ENCODE results near the gene EYA3.
A peak's percentile ranks its signal among the peaks of the same experiment; 100 is the strongest.
"Not testable (repeated sequence)": the region's sequence is repeated elsewhere in the genome, so short reads cannot be mapped to it uniquely, and the experiment has no call there.

EYA3 gene

GRCh38 chr1:28037206-28037605, 51.2 kb downstream of the EYA3 start:
- Histone ChIP-seq H3K4me3 (ENCODE audit: low read length) (no peak overlapping the region), H3K9me3 (replicated peaks; ENCODE audit: low read length) (no peaks in the 10 kb centered on the region), H3K36me3 (ENCODE audit: insufficient read depth, low read length) (peaks cover 16% of the 10 kb centered on the region), H3K4me2 (ENCODE audit: low read length) (no peak overlapping the region), H3K27me3 (ENCODE audit: control insufficient read depth, insufficient read depth, low read length) (no peaks in the 10 kb centered on the region), H3K4me1 (ENCODE audit: control insufficient read depth, insufficient read depth, low read length) (no peaks in the 10 kb centered on the region), H3K9ac (ENCODE audit: low read depth, low read length) (no peak overlapping the region)

GRCh38 chr1:28036431-28036830, 52.0 kb downstream of the EYA3 start:
- Histone ChIP-seq H3K4me3 (ENCODE audit: low read length) (no peak overlapping the region), H3K4me1 (ENCODE audit: control insufficient read depth, insufficient read depth, low read length) (peaks cover 1% of the 10 kb centered on the region), H3K27me3 (ENCODE audit: control insufficient read depth, insufficient read depth, low read length) (no peaks in the 10 kb centered on the region), H3K36me3 (ENCODE audit: insufficient read depth, low read length) (peaks cover 17% of the 10 kb centered on the region), H3K9ac (ENCODE audit: low read depth, low read length) (no peak overlapping the region), H3K9me3 (replicated peaks; ENCODE audit: low read length) (no peaks in the 10 kb centered on the region), H3K4me2 (ENCODE audit: low read length) (no peak overlapping the region)

- Histone ChIP-seq H3K9me3 (replicated peaks; ENCODE audit: low read length) (no peaks in the 10 kb centered on the region), H3K27me3 (ENCODE audit: control insufficient read depth, insufficient read depth, low read length) (no peaks in the 10 kb centered on the region), H3K4me1 (ENCODE audit: control insufficient read depth, insufficient read depth, low read length) (peaks cover 5% of the 10 kb centered on the region), H3K4me3 (ENCODE audit: low read length) (no peak overlapping the region), H3K36me3 (ENCODE audit: insufficient read depth, low read length) (peaks cover 20% of the 10 kb centered on the region), H3K9ac (ENCODE audit: low read depth, low read length) (no peak overlapping the region), H3K4me2 (ENCODE audit: low read length) (no peak overlapping the region)
These were observed 53.0 kb downstream of the EYA3 start for GRCh38 chr1:28035420-28035819.

GRCh38 chr1:28032281-28032680, 56.1 kb downstream of the EYA3 start:
- Histone ChIP-seq H3K9me3 (replicated peaks; ENCODE audit: low read length) (no peaks in the 10 kb centered on the region), H3K9ac (ENCODE audit: low read depth, low read length) (no peak overlapping the region), H3K27me3 (ENCODE audit: control insufficient read depth, insufficient read depth, low read length) (no peaks in the 10 kb centered on the region), H3K36me3 (ENCODE audit: insufficient read depth, low read length) (peaks cover 6% of the 10 kb centered on the region), H3K4me3 (ENCODE audit: low read length) (no peak overlapping the region), H3K4me2 (ENCODE audit: low read length) (no peak overlapping the region), H3K4me1 (ENCODE audit: control insufficient read depth, insufficient read depth, low read length) (peaks cover 20% of the 10 kb centered on the region)

GRCh38 chr1:28031173-28031572, 57.2 kb downstream of the EYA3 start:
- Histone ChIP-seq H3K4me3 (ENCODE audit: low read length) (no peak overlapping the region), H3K4me1 (ENCODE audit: control insufficient read depth, insufficient read depth, low read length) (peaks cover 20% of the 10 kb centered on the region), H3K4me2 (ENCODE audit: low read length) (no peak overlapping the region), H3K9ac (ENCODE audit: low read depth, low read length) (no peak overlapping the region), H3K27me3 (ENCODE audit: control insufficient read depth, insufficient read depth, low read length) (no peaks in the 10 kb centered on the region), H3K36me3 (ENCODE audit: insufficient read depth, low read length) (peaks cover 6% of the 10 kb centered on the region), H3K9me3 (replicated peaks; ENCODE audit: low read length) (no peaks in the 10 kb centered on the region)

- Histone ChIP-seq H3K4me1 (ENCODE audit: control insufficient read depth, insufficient read depth, low read length) (peaks cover 20% of the 10 kb centered on the region), H3K27me3 (ENCODE audit: control insufficient read depth, insufficient read depth, low read length) (no peaks in the 10 kb centered on the region), H3K4me2 (ENCODE audit: low read length) (peak overlapping the region; percentile 70), H3K36me3 (ENCODE audit: insufficient read depth, low read length) (peaks cover 8% of the 10 kb centered on the region), H3K4me3 (ENCODE audit: low read length) (no peak overlapping the region), H3K9ac (ENCODE audit: low read depth, low read length) (peak overlapping the region; percentile 48), H3K9me3 (replicated peaks; ENCODE audit: low read length) (no peaks in the 10 kb centered on the region)
These were observed 59.3 kb downstream of the EYA3 start for GRCh38 chr1:28028873-28029654.

GRCh38 chr1:28027660-28028059, 60.8 kb downstream of the EYA3 start:
- peaks cover 8% of the 10 kb centered on the region for H3K36me3 ChIP-seq (ENCODE audit: insufficient read depth, low read length)
- no peak overlapping the region for H3K9ac ChIP-seq (ENCODE audit: low read depth, low read length)
- peaks cover 20% of the 10 kb centered on the region for H3K4me1 ChIP-seq (ENCODE audit: control insufficient read depth, insufficient read depth, low read length)
- H3K4me3 ChIP-seq (ENCODE audit: low read length) = no peak overlapping the region
- no peak overlapping the region for H3K4me2 ChIP-seq (ENCODE audit: low read length)
- no peaks in the 10 kb centered on the region for H3K27me3 ChIP-seq (ENCODE audit: control insufficient read depth, insufficient read depth, low read length)
- no peaks in the 10 kb centered on the region for H3K9me3 ChIP-seq (replicated peaks; ENCODE audit: low read length)

- H3K4me2 ChIP-seq (ENCODE audit: low read length) = no peak overlapping the region
- H3K4me1 ChIP-seq (ENCODE audit: control insufficient read depth, insufficient read depth, low read length) = peaks cover 20% of the 10 kb centered on the region
- H3K36me3 ChIP-seq (ENCODE audit: insufficient read depth, low read length) = peaks cover 8% of the 10 kb centered on the region
- no peaks in the 10 kb centered on the region for H3K9me3 ChIP-seq (replicated peaks; ENCODE audit: low read length)
- H3K9ac ChIP-seq (ENCODE audit: low read depth, low read length) = no peak overlapping the region
- H3K4me3 ChIP-seq (ENCODE audit: low read length) = no peak overlapping the region
- H3K27me3 ChIP-seq (ENCODE audit: control insufficient read depth, insufficient read depth, low read length) = no peaks in the 10 kb centered on the region
These were observed 61.2 kb downstream of the EYA3 start for GRCh38 chr1:28027238-28027637.

- peaks cover 18% of the 10 kb centered on the region for H3K4me1 ChIP-seq (ENCODE audit: control insufficient read depth, insufficient read depth, low read length)
- no peak overlapping the region for H3K9ac ChIP-seq (ENCODE audit: low read depth, low read length)
- no peak overlapping the region for H3K4me3 ChIP-seq (ENCODE audit: low read length)
- peaks cover 6% of the 10 kb centered on the region for H3K36me3 ChIP-seq (ENCODE audit: insufficient read depth, low read length)
- H3K9me3 ChIP-seq (replicated peaks; ENCODE audit: low read length) = no peaks in the 10 kb centered on the region
- no peaks in the 10 kb centered on the region for H3K27me3 ChIP-seq (ENCODE audit: control insufficient read depth, insufficient read depth, low read length)
- no peak overlapping the region for H3K4me2 ChIP-seq (ENCODE audit: low read length)
These were observed 62.1 kb downstream of the EYA3 start for GRCh38 chr1:28026329-28026728.

GRCh38 chr1:28021064-28021463, 67.3 kb downstream of the EYA3 start:
- Histone ChIP-seq H3K9ac (ENCODE audit: low read depth, low read length) (no peak overlapping the region), H3K4me3 (ENCODE audit: low read length) (no peak overlapping the region), H3K4me2 (ENCODE audit: low read length) (peak overlapping the region; percentile 15), H3K36me3 (ENCODE audit: insufficient read depth, low read length) (peaks cover 10% of the 10 kb centered on the region), H3K4me1 (ENCODE audit: control insufficient read depth, insufficient read depth, low read length) (peaks cover 12% of the 10 kb centered on the region), H3K27me3 (ENCODE audit: control insufficient read depth, insufficient read depth, low read length) (no peaks in the 10 kb centered on the region), H3K9me3 (replicated peaks; ENCODE audit: low read length) (no peaks in the 10 kb centered on the region)

GRCh38 chr1:28010969-28011368, 77.4 kb downstream of the EYA3 start:
- Histone ChIP-seq H3K9me3 (replicated peaks; ENCODE audit: low read length) (no peaks in the 10 kb centered on the region), H3K36me3 (ENCODE audit: insufficient read depth, low read length) (peaks cover 39% of the 10 kb centered on the region), H3K27me3 (ENCODE audit: control insufficient read depth, insufficient read depth, low read length) (no peaks in the 10 kb centered on the region), H3K4me3 (ENCODE audit: low read length) (no peak overlapping the region), H3K4me2 (ENCODE audit: low read length) (no peak overlapping the region), H3K9ac (ENCODE audit: low read depth, low read length) (no peak overlapping the region), H3K4me1 (ENCODE audit: control insufficient read depth, insufficient read depth, low read length) (peaks cover 3% of the 10 kb centered on the region)

GRCh38 chr1:28003117-28003516, 85.3 kb downstream of the EYA3 start:
- H3K4me2 ChIP-seq (ENCODE audit: low read length); H3K4me1 ChIP-seq (ENCODE audit: control insufficient read depth, insufficient read depth, low read length); H3K9ac ChIP-seq (ENCODE audit: low read depth, low read length); H3K27me3 ChIP-seq (ENCODE audit: control insufficient read depth, insufficient read depth, low read length); H3K9me3 ChIP-seq (replicated peaks; ENCODE audit: low read length); H3K4me3 ChIP-seq (ENCODE audit: low read length): not testable (repeated sequence)
- peaks cover 26% of the 10 kb centered on the region for H3K36me3 ChIP-seq (ENCODE audit: insufficient read depth, low read length)
